SU-DHL-6 (cell line): ENCODE results near the gene CEND1.

Experiments
- H2AFZ ChIP-seq: fragments of 200-600 bp; sonication (generic); 2 replicates; pipeline ENCODE4 v1.6.1; 2014; ENCODE audit warnings: low read depth, mild to moderate bottlenecking, moderate library complexity, mixed read lengths, antibody characterized with exemption, low read length; ENCODE audit not compliant: severe bottlenecking
- H3F3A ChIP-seq: fragments of 200-600 bp; shearing (Covaris generic); 2 replicates; pipeline ENCODE4 v1.6.0; 2016; ENCODE audit warnings: antibody characterized with exemption, mild to moderate bottlenecking; ENCODE audit not compliant: insufficient read depth
- H3K27ac ChIP-seq: fragments of 200-600 bp; sonication (generic); 2 replicates; pipeline ENCODE4 v1.5.1; 2016; ENCODE audit warnings: low read depth, mild to moderate bottlenecking, low read length, moderate library complexity, mixed read lengths
- H3K27me3 ChIP-seq: fragments of 200-600 bp; sonication (generic), shearing (Covaris generic); 2 replicates; pipeline ENCODE4 v1.6.0; 2014; ENCODE audit warnings: mild to moderate bottlenecking, low read length
- H3K36me3 ChIP-seq: fragments of 200-600 bp; sonication (generic); 2 replicates; pipeline ENCODE4 v1.6.1; 2014; ENCODE audit warnings: mild to moderate bottlenecking, low read length, mixed read lengths
- H3K4me2 ChIP-seq: fragments of 300-600, 200-600 bp; shearing (Covaris generic), sonication (generic); 2 replicates; pipeline ENCODE4 v1.6.0; 2014; ENCODE audit warnings: low read length, low read depth, mild to moderate bottlenecking; ENCODE audit not compliant: poor library complexity, severe bottlenecking
- H3K4me3 ChIP-seq: fragments of 200-600 bp; sonication (generic); 2 replicates; pipeline ENCODE4 v1.5.1; 2014; ENCODE audit warnings: antibody characterized with exemption, low read length, mild to moderate bottlenecking, mixed read lengths; ENCODE audit not compliant: insufficient read depth, poor library complexity, severe bottlenecking
- H3K79me2 ChIP-seq: fragments of 200-600 bp; sonication (generic); 2 replicates; pipeline ENCODE4 v1.6.1; 2014; ENCODE audit warnings: mild to moderate bottlenecking, low read length, moderate library complexity; ENCODE audit not compliant: insufficient read depth
- H3K9ac ChIP-seq: fragments of 200-600 bp; sonication (generic); 2 replicates; pipeline ENCODE4 v1.7.0; 2014; ENCODE audit warnings: mild to moderate bottlenecking, low read length
- H3K9me2 ChIP-seq: fragments of 200-600 bp; sonication (generic); replicated peaks from 2 replicates; pipeline ENCODE4 v1.6.1; 2014; ENCODE audit warnings: low read length; ENCODE audit not compliant: insufficient read depth
- H3K9me3 ChIP-seq: fragments of 200-600 bp; sonication (generic); 2 replicates; pipeline ENCODE4 v1.6.1; 2014; ENCODE audit warnings: low read length, mixed read lengths; ENCODE audit not compliant: insufficient read depth
- H4K20me1 ChIP-seq: fragments of 200-600 bp; sonication (generic); 2 replicates; pipeline ENCODE4 v1.6.1; 2014; ENCODE audit warnings: low read depth, mild to moderate bottlenecking, antibody characterized with exemption, low read length, moderate library complexity, mixed read lengths
- CTCF ChIP-seq: fragments of 200-600 bp; sonication (generic); IDR thresholded peaks from one replicate; pipeline ENCODE4 v1.5.1; 2017; ENCODE audit warnings: antibody characterized with exemption, mild to moderate bottlenecking, low read length, moderate library complexity; ENCODE audit not compliant: insufficient read depth, poor library complexity, severe bottlenecking
- EZH2phosphoT487 ChIP-seq: fragments of 200-600 bp; sonication (generic), shearing (Covaris generic); conservative IDR thresholded peaks from 2 replicates; pipeline ENCODE4 v1.6.1; 2018; ENCODE audit warnings: mild to moderate bottlenecking, antibody characterized with exemption, low read length, moderate library complexity, mixed read lengths

Gene CEND1

DNA sequence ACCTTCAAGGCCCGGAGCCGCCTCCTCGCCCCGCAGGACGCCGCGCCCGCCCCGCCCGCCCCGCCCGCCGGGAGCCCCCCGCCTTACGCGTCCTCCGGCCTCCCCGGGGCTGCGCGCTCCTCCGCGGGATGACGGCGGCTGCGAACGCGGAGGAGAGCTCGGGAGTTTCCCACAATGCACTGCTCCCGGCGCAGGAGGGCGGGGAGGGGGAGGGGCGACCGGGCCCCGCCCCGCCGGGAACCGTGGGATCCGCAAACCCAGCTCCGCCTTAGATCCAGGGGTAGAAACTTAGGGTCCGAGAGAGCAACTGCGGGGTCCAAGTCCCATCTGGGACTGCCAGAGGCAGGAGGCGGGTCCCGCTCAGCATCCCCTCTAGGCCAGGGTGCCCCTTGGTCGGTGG is at the start of gene CEND1:
TSS of gene CEND1 (minus strand) at position 148 of the 400 bp plus-strand sequence. CDS start 1,514 bp downstream, outside the sequence.
- Histone ChIP-seq H3K4me3 (peak within 1 kb of the TSS; percentile 49), H3K79me2 (no peaks in the 10 kb centered on the region), H3K36me3 (no peaks in the 10 kb centered on the region), H4K20me1 (no peaks in the 10 kb centered on the region), H3K9me2 (no peaks in the 10 kb centered on the region), H3K27ac (no peak within 1 kb of the TSS), H3K9ac (peak within 1 kb of the TSS; percentile 47), H3K4me2 (peak within 1 kb of the TSS; percentile 54), H3K27me3 (no peaks in the 10 kb centered on the region), H3F3A (peaks cover 4% of the 10 kb centered on the region; the same call in 1 of the 2 replicates), H3K9me3 (no peaks in the 10 kb centered on the region), H2AFZ (no peak within 1 kb of the TSS)
- TF ChIP-seq EZH2phosphoT487: no peak
- no peak for TF ChIP-seq CTCF

- Histone ChIP-seq H3F3A (no peaks in the 10 kb centered on the region), H3K79me2 (peaks cover 19% of the 10 kb centered on the region), H3K9me2 (no peaks in the 10 kb centered on the region), H3K36me3 (no peaks in the 10 kb centered on the region), H3K9me3 (no peaks in the 10 kb centered on the region), H3K4me3 (no peak overlapping the region), H4K20me1 (peaks cover 6% of the 10 kb centered on the region; the same call in 1 of the 2 replicates), H3K9ac (no peak overlapping the region), H2AFZ (no peak overlapping the region), H3K27me3 (no peaks in the 10 kb centered on the region), H3K27ac (no peak overlapping the region), H3K4me2 (no peak overlapping the region)
- no peak for TF ChIP-seq EZH2phosphoT487
- no peak for TF ChIP-seq CTCF
These were observed 49.4 kb upstream of the CEND1 start for GRCh38 chr11:839280-839623.

DNA sequence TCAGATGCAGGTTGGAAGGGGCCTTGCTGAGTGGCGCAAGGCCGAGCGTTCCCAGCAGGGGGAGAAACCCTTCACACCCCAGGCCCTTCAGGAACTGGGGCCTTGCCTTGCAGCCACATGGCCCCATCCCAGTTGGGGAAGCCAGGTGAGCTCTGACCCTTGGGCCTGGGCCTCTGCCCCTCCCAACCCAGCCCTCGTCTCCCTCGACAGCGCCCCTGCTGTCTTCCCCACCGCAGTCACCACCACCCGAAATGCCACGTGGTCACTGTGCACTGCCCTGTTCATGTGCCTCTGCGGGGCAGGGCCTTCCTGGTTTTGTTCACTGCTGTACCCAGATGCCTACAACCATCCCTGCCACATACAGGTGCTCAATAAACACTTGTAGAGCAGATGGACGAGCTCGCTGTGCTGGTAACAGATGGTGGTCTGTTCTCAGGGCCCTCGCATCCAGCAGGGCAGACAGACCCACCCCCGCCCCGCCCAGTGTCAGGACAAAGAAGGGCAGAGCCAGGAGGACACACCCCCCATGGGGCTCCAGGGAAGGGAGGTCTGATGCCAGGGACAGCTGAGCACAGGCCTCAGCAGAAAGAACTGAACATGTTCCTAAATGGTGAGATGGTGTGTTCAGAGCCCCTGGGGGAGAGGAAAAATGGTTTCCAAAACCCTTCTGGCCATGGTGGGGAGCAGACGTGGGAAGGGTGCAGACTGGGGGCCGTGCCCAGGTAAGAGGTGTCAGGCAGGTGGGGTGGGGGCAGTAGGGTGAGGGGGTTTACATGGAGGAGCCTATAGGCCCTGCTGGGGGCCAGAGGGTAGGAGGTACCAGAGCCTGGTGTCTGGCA is 48.8 kb upstream of the CEND1 start:
- peaks cover 6% of the 10 kb centered on the region; the same call in 1 of the 2 replicates for H4K20me1 ChIP-seq
- H3K4me2 ChIP-seq: no peak overlapping the region
- no peak overlapping the region for H3K9ac ChIP-seq
- H3K4me3 ChIP-seq: no peak overlapping the region
- H3K27me3 ChIP-seq: no peaks in the 10 kb centered on the region
- H3K27ac ChIP-seq: no peak overlapping the region
- H3K9me3 ChIP-seq: no peaks in the 10 kb centered on the region
- no peaks in the 10 kb centered on the region for H3F3A ChIP-seq
- peaks cover 19% of the 10 kb centered on the region for H3K79me2 ChIP-seq
- H2AFZ ChIP-seq: no peak overlapping the region
- no peaks in the 10 kb centered on the region for H3K9me2 ChIP-seq
- no peaks in the 10 kb centered on the region for H3K36me3 ChIP-seq
- TF ChIP-seq CTCF (no peak), EZH2phosphoT487 (no peak)
